ENCODE results near the gene PRRC2A.
A peak's percentile ranks its signal among the peaks of the same experiment; 100 is the strongest.

PRRC2A gene

GRCh38 chr6:31619805-31620585 lies 520 bp upstream of the PRRC2A start (continued):
- TF ChIP-seq ZBTB17 (tag by site-specific recombination; IDR thresholded peaks at IDR 0.05), result peak; percentile 87
- TF ChIP-seq KLF7 (tag by site-specific recombination; IDR thresholded peaks at IDR 0.05; ENCODE audit: borderline replicate concordance), result no peak; the same call in 1 of the 2 replicates
- TF ChIP-seq ZNF610 (tag by site-specific recombination; IDR thresholded peaks at IDR 0.05; ENCODE audit: borderline replicate concordance), result peak; percentile 83; the same call in 1 of the 2 replicates
- peak; percentile 18; the same call in 1 of the 2 replicates for TF ChIP-seq ZNF239 (tag by site-specific recombination; IDR thresholded peaks at IDR 0.05)
- peak; percentile 97 for TF ChIP-seq PRDM10 (tag by site-specific recombination; IDR thresholded peaks at IDR 0.05)
- peak; percentile 99 for TF ChIP-seq ZNF629 (tag by site-specific recombination; IDR thresholded peaks at IDR 0.05)
- TF ChIP-seq ZNF660 (tag by site-specific recombination; IDR thresholded peaks at IDR 0.05), result peak; percentile 48; the same call in 1 of the 2 replicates
- peak; percentile 96 for TF ChIP-seq ZNF366 (tag by site-specific recombination; conservative IDR thresholded peaks at IDR 0.05)
- TF ChIP-seq ZNF362 (tag by site-specific recombination; IDR thresholded peaks at IDR 0.05), result peak; percentile 82
- no peak for TF ChIP-seq TSHZ1 (tag by site-specific recombination; IDR thresholded peaks at IDR 0.05; ENCODE audit: borderline replicate concordance)
- TF ChIP-seq IKZF3 (tag by site-specific recombination; IDR thresholded peaks at IDR 0.05), result peak; percentile 94
- TF ChIP-seq YY2 (tag by site-specific recombination; IDR thresholded peaks at IDR 0.05), result peak; percentile 46
- no peak for TF ChIP-seq ZNF140 (tag by site-specific recombination; IDR thresholded peaks at IDR 0.05)
- no peak for TF ChIP-seq ZNF341 (tag by site-specific recombination; IDR thresholded peaks at IDR 0.05; ENCODE audit: low read depth)
- peak; percentile 83 for TF ChIP-seq ZNF2 (tag by site-specific recombination; IDR thresholded peaks at IDR 0.05)
- TF ChIP-seq ZNF692 (tag by site-specific recombination; IDR thresholded peaks at IDR 0.05), result peak; percentile 32
- TF ChIP-seq ZNF639 (tag by site-specific recombination; IDR thresholded peaks at IDR 0.05), result peak; percentile 35; the same call in 1 of the 2 replicates
